ENCODE measurements around the gene PTGFRN.

Gene PTGFRN

GRCh38 chr1:116914667-116915066 is 5.0 kb downstream of the PTGFRN start:
- no peak for TF ChIP-seq CTCF (IDR thresholded peaks at IDR 0.05; ENCODE audit: low read depth, low read length, missing control alignments)
- no peak for DNase-seq (ENCODE audit: extremely low read depth, low read depth)
- H3K4me3 ChIP-seq (replicated peaks; ENCODE audit: low read depth, low read length): no peak overlapping the region

GRCh38 chr1:116915086-116915661 is 5.5 kb downstream of the PTGFRN start:
- DNase-seq (ENCODE audit: extremely low read depth, low read depth): no peak
- no peak overlapping the region for H3K4me3 ChIP-seq (replicated peaks; ENCODE audit: low read depth, low read length)
- TF ChIP-seq CTCF (IDR thresholded peaks at IDR 0.05; ENCODE audit: low read depth, low read length, missing control alignments): no peak

GRCh38 chr1:116916002-116916401 is 6.3 kb downstream of the PTGFRN start:
- no peak for TF ChIP-seq CTCF (IDR thresholded peaks at IDR 0.05; ENCODE audit: low read depth, low read length, missing control alignments)
- H3K4me3 ChIP-seq (replicated peaks; ENCODE audit: low read depth, low read length): no peak overlapping the region
- no peak for DNase-seq (ENCODE audit: extremely low read depth, low read depth)

- H3K4me3 ChIP-seq (replicated peaks; ENCODE audit: low read depth, low read length): no peak overlapping the region
These were observed 7.1 kb downstream of the PTGFRN start for GRCh38 chr1:116916533-116917445.

GRCh38 chr1:116918714-116919357 is 9.1 kb downstream of the PTGFRN start:
- no peak for TF ChIP-seq CTCF (IDR thresholded peaks at IDR 0.05; ENCODE audit: low read depth, low read length, missing control alignments)
- H3K4me3 ChIP-seq (replicated peaks; ENCODE audit: low read depth, low read length): no peak overlapping the region
- DNase-seq (ENCODE audit: extremely low read depth, low read depth): no peak

More at GRCh38 chr1:116916533-116917445, 7.1 kb downstream of the PTGFRN start:
- no peak for TF ChIP-seq CTCF (IDR thresholded peaks at IDR 0.05; ENCODE audit: low read depth, low read length, missing control alignments)
- DNase-seq (ENCODE audit: extremely low read depth, low read depth): no peak

GRCh38 chr1:116919802-116920201 is 10.1 kb downstream of the PTGFRN start:
- no peak overlapping the region for H3K4me3 ChIP-seq (replicated peaks; ENCODE audit: low read depth, low read length)
- no peak for DNase-seq (ENCODE audit: extremely low read depth, low read depth)
- TF ChIP-seq CTCF (IDR thresholded peaks at IDR 0.05; ENCODE audit: low read depth, low read length, missing control alignments): no peak
